Endothelial cell of umbilical vein (primary cell): ENCODE results near the gene ZSWIM4. TPM values are rescaled to one million over a fixed set of nuclear protein-coding genes. Genes with fewer than 3 reads are reported as not detected.
A peak's percentile ranks its signal among the peaks of the same experiment; 100 is the strongest.

ENCODE experiments used
- BruUV-seq: library from RNA; stranded (reverse); fragments of 400-500 nt; replicated peaks from 2 replicates; lab custom pipeline; 2021; lab: Mats Ljungman, UMichigan
- CTCF ChIA-PET: fragments of 300-600, 350-600 bp; sonication (Branson Sonifier 250); formaldehyde crosslinking; loops from one replicate; lab custom pipeline; 2021; ENCODE audit warnings: antibody characterized with exemption, inconsistent platforms; lab: Charles Lee
- POLR2A ChIA-PET: fragments of 300-600, 350-600 bp; sonication (Branson Sonifier 250); formaldehyde crosslinking; loops from one replicate; lab custom pipeline; 2021; ENCODE audit warnings: antibody characterized with exemption, inconsistent platforms; lab: Charles Lee
- DNase-seq: peaks from one replicate; pipeline ENCODE4 v3.0.0-alpha.2; 2011; ENCODE audit warnings: low read depth, low spot score
- FAIRE-seq: peaks from 2 replicates; lab custom pipeline; 2011; peaks lifted over from hg19 to GRCh38; lab: Jason Lieb, UNC
- H2AFZ ChIP-seq: 2 replicates; pipeline ENCODE4 v1.6.0; 2012; ENCODE audit warnings: low read depth, low read length, control low read depth, inconsistent platforms
- H3K27ac ChIP-seq: 2 replicates; pipeline ENCODE4 v1.5.1; 2011; ENCODE audit warnings: low read depth, mild to moderate bottlenecking, control low read depth, low read length, moderate library complexity; ENCODE audit not compliant: insufficient read depth
- H3K27me3 ChIP-seq, 2 experiments: 2 replicates each; pipeline versions ENCODE4 v1.6.0 to v1.6.1; 2011; ENCODE audit warnings: low read length in 2 of 2, mixed read lengths in 1 of 2; ENCODE audit not compliant: control insufficient read depth in 2 of 2, insufficient read depth in 2 of 2
- H3K36me3 ChIP-seq, 2 experiments: 2 replicates in 1 of 2; 3 replicates in 1 of 2; pipeline ENCODE4 v1.5.1; 2011; ENCODE audit warnings: low read length in 2 of 2, mild to moderate bottlenecking in 1 of 2, moderate library complexity in 1 of 2; ENCODE audit not compliant: control insufficient read depth in 2 of 2, insufficient read depth in 2 of 2; ENCODE audit errors: extremely low read depth in 1 of 2
- H3K4me1 ChIP-seq: 3 replicates; pipeline ENCODE4 v1.5.1; 2011; ENCODE audit warnings: mild to moderate bottlenecking, low read length; ENCODE audit not compliant: control insufficient read depth, insufficient read depth; ENCODE audit errors: extremely low read depth
- H3K4me2 ChIP-seq: 2 replicates; pipeline ENCODE4 v1.6.1; 2011; ENCODE audit warnings: low read length, control low read depth, mixed read lengths; ENCODE audit not compliant: insufficient read depth
- H3K4me3 ChIP-seq, 3 experiments: fragments of 200-600 bp in 1 of 3; sonication (generic), shearing (Covaris generic) in 1 of 3; replicated peaks in 1 of 3; 2 replicates each; pipeline ENCODE4 v1.5.1; 2011 to 2016; ENCODE audit warnings: control low read depth in 3 of 3, low read length in 3 of 3, mild to moderate bottlenecking in 2 of 3, inconsistent platforms in 1 of 3, low read depth in 1 of 3, moderate library complexity in 1 of 3; ENCODE audit not compliant: insufficient read depth in 1 of 3
- H3K79me2 ChIP-seq: 2 replicates; pipeline ENCODE4 v1.6.0; 2012; ENCODE audit warnings: low read length, inconsistent platforms; ENCODE audit not compliant: control insufficient read depth, insufficient read depth
- H3K9ac ChIP-seq: replicated peaks from 2 replicates; pipeline ENCODE3; 2011; ENCODE audit warnings: low read length, control low read depth; ENCODE audit not compliant: insufficient read depth; ENCODE audit errors: extremely low read depth
- H3K9me1 ChIP-seq: replicated peaks from 3 replicates; pipeline ENCODE4 v1.6.0; 2011; ENCODE audit warnings: mild to moderate bottlenecking, low read length; ENCODE audit not compliant: control insufficient read depth, insufficient read depth; ENCODE audit errors: extremely low read depth
- H3K9me3 ChIP-seq: replicated peaks from 2 replicates; pipeline ENCODE4 v1.5.1; 2012; ENCODE audit warnings: low read length, inconsistent platforms; ENCODE audit not compliant: control insufficient read depth, insufficient read depth
- H4K20me1 ChIP-seq: replicated peaks from 2 replicates; pipeline ENCODE3; 2011; ENCODE audit warnings: mild to moderate bottlenecking, low read length; ENCODE audit not compliant: control insufficient read depth, insufficient read depth; ENCODE audit errors: extremely low read depth
- EZH2 ChIP-seq: IDR thresholded peaks from 2 replicates; pipeline ENCODE4 v1.6.1; 2012; ENCODE audit warnings: borderline replicate concordance, low read depth, mild to moderate bottlenecking, moderate library complexity, low read length, inconsistent platforms; ENCODE audit not compliant: severe bottlenecking
- FOS ChIP-seq: IDR thresholded peaks from 2 replicates; pipeline ENCODE4 v1.6.1; 2011; ENCODE audit warnings: mild to moderate bottlenecking, low read length, moderate library complexity, borderline replicate concordance; ENCODE audit not compliant: insufficient read depth
- GATA2 ChIP-seq: IDR thresholded peaks from 2 replicates; pipeline ENCODE4 v1.7.0; 2011; ENCODE audit warnings: low read depth, mild to moderate bottlenecking, moderate library complexity, mixed read lengths, low read length; ENCODE audit not compliant: insufficient read length, insufficient read depth
- JUN ChIP-seq: IDR thresholded peaks from 2 replicates; pipeline ENCODE4 v1.6.1; 2011; ENCODE audit warnings: borderline replicate concordance, low read depth; ENCODE audit not compliant: insufficient read length, insufficient read depth
- MYC ChIP-seq: IDR thresholded peaks from one replicate; pipeline ENCODE4 v1.6.1; 2011; ENCODE audit warnings: mild to moderate bottlenecking, low read depth, low read length
- POLR2A ChIP-seq: IDR thresholded peaks from 2 replicates; pipeline ENCODE4 v1.6.1; 2012; ENCODE audit warnings: low read depth, mild to moderate bottlenecking, control low read depth, low read length
- POLR2AphosphoS5 ChIP-seq: IDR thresholded peaks from 2 replicates; pipeline ENCODE4 v1.6.1; 2012; ENCODE audit warnings: low read depth, mild to moderate bottlenecking, control low read depth, low read length, moderate library complexity; ENCODE audit not compliant: insufficient read depth
- dilution Hi-C: fragments of 300-500 bp; cut with MboI; formaldehyde crosslinking; loops from one replicate; pipeline ENCODE4 v1.15.0; 2019; ENCODE audit warnings: low sequenced_read_pairs; ENCODE audit not compliant: extremely low pct_ligation_motif_present
- intact Hi-C: fragments of 100-400 bp; cut with micrococcal nuclease; formaldehyde crosslinking; loops from one replicate; pipeline ENCODE4 v1.10.0; 2022
- polyA plus RNA-seq, 4 experiments: library from polyadenylated mRNA; depleted of rRNA in 3 of 4; stranded (reverse) in 3 of 4; unstranded in 1 of 4; fragments of >200 nt; gene quantifications; 2 replicates each; pipeline versions ENCODE4 v1.2.1 to v1.2.3, GENCODE V29; 2011 to 2012; ENCODE audit warnings: missing spikeins in 1 of 4
- total RNA-seq: library from RNA; stranded (reverse); gene quantifications from 2 replicates; pipeline ENCODE4 v1.2.3, GENCODE V29; 2021
- TF ChIP-seq, protein P1 (sequence below): IDR thresholded peaks from 2 replicates; pipeline ENCODE4 v1.6.1; 2011; ENCODE audit not compliant: insufficient read depth, insufficient read length
- TF ChIP-seq, protein P2 (sequence below), 2 donors: IDR thresholded peaks; 1 replicate in 1 of 2; 2 replicates in 1 of 2; pipeline ENCODE4 v1.5.1; 2011; ENCODE audit warnings: low read length in 2 of 2, mild to moderate bottlenecking in 2 of 2, moderate library complexity in 2 of 2, control low read depth in 1 of 2, inconsistent platforms in 1 of 2, low read depth in 1 of 2; ENCODE audit not compliant: insufficient read depth in 1 of 2; ENCODE audit errors: extremely low read depth in 1 of 2

The ZSWIM4 gene
- total and polyA plus RNA-seq, 2 donors (not counting 3 experiments of a cell fraction or from before 2014, with no cell fraction given), result 12.7 to 26.6 TPM

DNA sequence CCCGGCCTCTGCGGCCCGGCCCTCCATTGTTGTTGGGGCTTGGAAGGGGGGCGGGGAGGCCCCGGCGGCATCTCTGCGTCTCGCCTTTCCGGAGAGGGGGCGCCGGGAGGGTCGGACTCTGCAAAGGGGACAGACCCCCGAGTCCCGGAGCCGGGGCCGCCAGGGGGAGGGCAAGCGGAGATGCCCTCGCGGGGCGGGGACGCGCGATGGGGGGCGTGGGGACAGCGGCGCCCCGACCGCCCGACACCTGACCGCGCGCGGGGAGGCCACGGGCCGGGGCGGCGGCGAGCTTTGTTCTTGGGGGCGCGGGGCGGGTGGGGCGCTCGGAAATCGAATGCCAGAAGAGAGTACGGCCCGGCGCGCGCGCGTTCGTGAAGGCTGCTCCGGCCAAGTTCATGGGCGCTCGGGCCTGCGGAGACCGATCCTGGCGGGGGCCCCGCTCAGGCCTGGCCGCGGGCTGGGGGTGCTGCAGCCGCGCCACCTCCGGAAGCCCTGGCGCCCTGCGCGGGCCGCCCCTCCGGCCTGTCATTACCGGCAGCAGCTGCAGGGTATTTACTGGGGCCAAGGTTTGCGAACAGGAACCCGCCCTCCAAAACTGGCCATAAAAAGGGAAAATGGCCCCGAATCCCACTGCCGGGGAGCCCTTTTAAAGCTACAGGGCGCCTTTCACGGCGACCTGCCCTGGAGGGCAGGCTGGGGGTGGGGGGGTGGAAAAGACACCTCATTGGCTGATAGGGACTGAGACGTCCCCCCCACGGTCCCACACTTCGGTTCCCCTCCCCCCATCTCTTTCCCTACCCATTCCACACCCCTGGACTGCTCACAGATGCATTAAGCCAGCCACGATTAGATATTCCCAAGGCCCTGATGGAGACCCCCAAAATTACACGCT is 70.6 kb downstream of the ZSWIM4 start:
- Histone ChIP-seq H3K4me1 (peaks cover 17% of the 10 kb centered on the region), H3K9ac (peak overlapping the region; percentile 75), H3K9me3 (no peaks in the 10 kb centered on the region), H4K20me1 (no peaks in the 10 kb centered on the region), H3K79me2 (no peaks in the 10 kb centered on the region), H3K27ac (no peak overlapping the region), H3K4me3 (peak overlapping the region; percentile 43 to 69 (median 65)), H3K9me1 (no peaks in the 10 kb centered on the region), H3K27me3 (no peaks in the 10 kb centered on the region), H3K4me2 (peak overlapping the region; percentile 56), H3K36me3 (no peaks in the 10 kb centered on the region), H2AFZ (peak overlapping the region; percentile 53)
- BruUV-seq, result no TSS peak
- FAIRE-seq, result peak; percentile 59
- no peak for TF ChIP-seq FOS
- peak; percentile 67 for TF ChIP-seq POLR2AphosphoS5
- peak; percentile 54 for TF ChIP-seq POLR2A
- no peak for TF ChIP-seq MYC
- ChIA-PET POLR2A (no interaction called here), CTCF (interaction anchor here (0.7 to 5.0 kb wide), 3 partner anchors 9 to 888 kb away, joined by 3 to 62 read pairs (median 6); no protein-coding TSS in a partner anchor)
- DNase-seq, result no peak
- dilution Hi-C loops (no loop called here), intact Hi-C loops (no loop called here)

DNA sequence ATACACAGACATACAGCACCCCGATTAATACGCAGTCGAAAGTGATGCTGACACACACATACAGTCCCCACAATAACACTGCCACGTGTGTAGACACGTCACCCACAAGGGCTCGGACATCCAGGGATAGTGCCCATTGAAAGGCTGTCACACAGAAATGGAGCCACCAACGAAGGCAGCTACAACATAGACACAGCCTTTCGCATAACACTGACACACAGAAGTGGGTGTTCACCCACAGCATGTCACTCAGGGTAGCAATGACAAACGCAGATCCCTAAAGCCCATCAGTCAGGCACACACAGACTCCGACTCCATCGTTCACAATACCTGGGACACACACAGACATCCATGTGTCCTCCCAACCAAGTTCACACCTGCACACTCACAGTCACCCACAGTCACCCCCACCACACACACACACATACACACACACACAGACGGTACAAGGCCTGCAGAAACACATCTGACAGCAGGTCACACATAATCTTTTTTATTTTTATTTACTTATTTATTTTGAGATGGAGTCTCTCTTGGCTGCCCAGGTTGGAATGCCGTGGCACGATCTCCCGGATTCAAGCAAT is 71.3 kb downstream of the ZSWIM4 start:
- Histone ChIP-seq H3K27ac (no peak overlapping the region), H4K20me1 (no peaks in the 10 kb centered on the region), H3K36me3 (no peaks in the 10 kb centered on the region), H3K79me2 (no peaks in the 10 kb centered on the region), H3K4me1 (peaks cover 12% of the 10 kb centered on the region), H3K9me1 (no peaks in the 10 kb centered on the region), H3K4me2 (peak overlapping the region; percentile 56), H3K9me3 (no peaks in the 10 kb centered on the region), H3K4me3 (peak overlapping the region in 2 of 3 experiments; percentile 43 to 65), H3K27me3 (no peaks in the 10 kb centered on the region), H2AFZ (no peak overlapping the region), H3K9ac (peak overlapping the region; percentile 75)
- intact Hi-C loops (no loop called here), dilution Hi-C loops (no loop called here)
- BruUV-seq, result TSS peak; percentile 20
- POLR2A ChIA-PET, result no interaction called here
- DNase-seq (no peak), FAIRE-seq (no peak)
- TF ChIP-seq MYC (no peak), GATA2 (no peak), EZH2 (no peak), POLR2A (no peak), FOS (no peak), JUN (no peak), POLR2AphosphoS5 (no peak)
- TF ChIP-seq, protein P1, sequence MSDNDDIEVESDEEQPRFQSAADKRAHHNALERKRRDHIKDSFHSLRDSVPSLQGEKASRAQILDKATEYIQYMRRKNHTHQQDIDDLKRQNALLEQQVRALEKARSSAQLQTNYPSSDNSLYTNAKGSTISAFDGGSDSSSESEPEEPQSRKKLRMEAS, result no peak
- TF ChIP-seq, protein P2, sequence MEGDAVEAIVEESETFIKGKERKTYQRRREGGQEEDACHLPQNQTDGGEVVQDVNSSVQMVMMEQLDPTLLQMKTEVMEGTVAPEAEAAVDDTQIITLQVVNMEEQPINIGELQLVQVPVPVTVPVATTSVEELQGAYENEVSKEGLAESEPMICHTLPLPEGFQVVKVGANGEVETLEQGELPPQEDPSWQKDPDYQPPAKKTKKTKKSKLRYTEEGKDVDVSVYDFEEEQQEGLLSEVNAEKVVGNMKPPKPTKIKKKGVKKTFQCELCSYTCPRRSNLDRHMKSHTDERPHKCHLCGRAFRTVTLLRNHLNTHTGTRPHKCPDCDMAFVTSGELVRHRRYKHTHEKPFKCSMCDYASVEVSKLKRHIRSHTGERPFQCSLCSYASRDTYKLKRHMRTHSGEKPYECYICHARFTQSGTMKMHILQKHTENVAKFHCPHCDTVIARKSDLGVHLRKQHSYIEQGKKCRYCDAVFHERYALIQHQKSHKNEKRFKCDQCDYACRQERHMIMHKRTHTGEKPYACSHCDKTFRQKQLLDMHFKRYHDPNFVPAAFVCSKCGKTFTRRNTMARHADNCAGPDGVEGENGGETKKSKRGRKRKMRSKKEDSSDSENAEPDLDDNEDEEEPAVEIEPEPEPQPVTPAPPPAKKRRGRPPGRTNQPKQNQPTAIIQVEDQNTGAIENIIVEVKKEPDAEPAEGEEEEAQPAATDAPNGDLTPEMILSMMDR (IDR thresholded peaks at IDR 0.05; ENCODE audit: extremely low read depth in 1 of 2, insufficient read depth in 1 of 2, low read depth in 1 of 2, low read length in 2 of 2), result no peak
- CTCF ChIA-PET, result interaction anchor here (1.4 kb wide), 1 partner anchor 9 kb away, joined by 6 read pairs; no protein-coding TSS in a partner anchor
